Measurements from ENCODE around the gene ADCY2.

The ADCY2 gene

DNA sequence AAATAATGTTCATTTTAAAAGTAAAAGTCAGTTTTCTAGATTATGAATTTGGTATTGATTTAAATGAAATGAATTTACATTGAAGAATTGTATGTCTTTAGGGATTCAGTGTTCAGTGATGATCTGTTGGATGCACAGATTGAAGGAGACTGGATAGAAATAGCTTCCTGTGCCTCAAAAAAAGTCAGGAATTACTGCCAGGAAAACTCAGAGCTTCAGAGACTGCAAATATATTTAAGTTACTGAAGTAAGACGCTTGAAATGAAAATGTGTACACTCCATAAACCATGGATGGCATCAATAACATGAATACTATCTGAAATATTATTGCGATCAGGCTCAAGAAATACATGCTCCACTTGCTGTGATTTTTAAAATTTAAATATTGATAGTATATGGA lies 60.3 kb downstream of the ADCY2 start:
- TF ChIP-seq, protein P1, sequence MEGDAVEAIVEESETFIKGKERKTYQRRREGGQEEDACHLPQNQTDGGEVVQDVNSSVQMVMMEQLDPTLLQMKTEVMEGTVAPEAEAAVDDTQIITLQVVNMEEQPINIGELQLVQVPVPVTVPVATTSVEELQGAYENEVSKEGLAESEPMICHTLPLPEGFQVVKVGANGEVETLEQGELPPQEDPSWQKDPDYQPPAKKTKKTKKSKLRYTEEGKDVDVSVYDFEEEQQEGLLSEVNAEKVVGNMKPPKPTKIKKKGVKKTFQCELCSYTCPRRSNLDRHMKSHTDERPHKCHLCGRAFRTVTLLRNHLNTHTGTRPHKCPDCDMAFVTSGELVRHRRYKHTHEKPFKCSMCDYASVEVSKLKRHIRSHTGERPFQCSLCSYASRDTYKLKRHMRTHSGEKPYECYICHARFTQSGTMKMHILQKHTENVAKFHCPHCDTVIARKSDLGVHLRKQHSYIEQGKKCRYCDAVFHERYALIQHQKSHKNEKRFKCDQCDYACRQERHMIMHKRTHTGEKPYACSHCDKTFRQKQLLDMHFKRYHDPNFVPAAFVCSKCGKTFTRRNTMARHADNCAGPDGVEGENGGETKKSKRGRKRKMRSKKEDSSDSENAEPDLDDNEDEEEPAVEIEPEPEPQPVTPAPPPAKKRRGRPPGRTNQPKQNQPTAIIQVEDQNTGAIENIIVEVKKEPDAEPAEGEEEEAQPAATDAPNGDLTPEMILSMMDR (IDR thresholded peaks at IDR 0.05): no peak
- H3K9me3 Mint-ChIP-seq: peaks cover 29% of the 10 kb centered on the region
- no peak overlapping the region for H3K27ac Mint-ChIP-seq
- peaks cover 18% of the 10 kb centered on the region for H3K4me1 Mint-ChIP-seq
- peaks cover 54% of the 10 kb centered on the region for H3K36me3 Mint-ChIP-seq (ENCODE audit: low read depth)
- no peak overlapping the region for H3K4me3 Mint-ChIP-seq
- no peak for DNase-seq
- no peaks in the 10 kb centered on the region for H3K27me3 Mint-ChIP-seq (ENCODE audit: low read depth, poor library complexity)

DNA sequence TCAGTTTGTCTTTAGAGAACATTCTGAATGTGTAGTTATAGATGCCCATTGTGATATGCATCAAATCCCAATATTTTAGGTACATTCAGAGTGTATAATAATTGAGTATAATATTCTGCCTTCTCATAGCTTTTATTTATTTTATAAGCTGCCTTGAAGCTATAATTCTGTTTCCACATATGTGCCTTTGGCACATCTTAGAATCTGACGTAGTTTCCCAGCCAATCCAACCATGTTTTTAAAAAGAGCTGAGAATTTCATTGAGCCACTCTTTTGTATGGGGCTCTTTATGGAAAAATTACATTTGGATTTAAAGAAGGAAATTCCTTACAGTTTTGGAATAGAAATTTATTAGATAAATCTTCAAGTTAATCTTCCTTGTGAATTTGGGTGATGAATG lies 65.4 kb downstream of the ADCY2 start:
- Mint-ChIP-seq H3K36me3 (ENCODE audit: low read depth) (peaks cover 35% of the 10 kb centered on the region), H3K4me3 (no peak overlapping the region), H3K27ac (no peak overlapping the region), H3K4me1 (peaks cover 16% of the 10 kb centered on the region), H3K9me3 (peaks cover 21% of the 10 kb centered on the region), H3K27me3 (ENCODE audit: low read depth, poor library complexity) (peaks cover 4% of the 10 kb centered on the region)
- DNase-seq: no peak
- TF ChIP-seq, protein P1 (IDR thresholded peaks at IDR 0.05): no peak

DNA sequence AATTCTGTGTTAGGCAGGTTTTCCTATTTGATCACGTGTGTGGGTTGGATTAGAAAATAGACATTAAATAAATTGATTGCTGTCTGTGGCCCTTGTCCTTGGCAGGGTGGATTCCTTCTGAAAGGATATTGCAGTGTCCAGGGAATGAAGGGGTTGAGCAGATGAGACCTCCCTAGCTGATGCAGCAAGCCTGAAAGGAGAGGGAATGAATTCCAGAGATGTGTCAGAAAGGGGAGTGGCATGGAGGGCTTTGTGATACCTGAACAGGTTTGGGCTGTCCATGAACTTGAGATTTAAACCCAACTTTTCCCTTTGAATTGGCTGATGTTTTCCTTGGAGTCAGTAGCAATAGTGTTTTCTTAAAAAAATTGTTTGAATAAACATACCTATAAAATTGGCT lies 66.8 kb downstream of the ADCY2 start:
- DNase-seq: no peak
- Mint-ChIP-seq H3K4me1 (peaks cover 16% of the 10 kb centered on the region), H3K9me3 (peaks cover 15% of the 10 kb centered on the region), H3K27ac (peak overlapping the region; percentile 86), H3K36me3 (ENCODE audit: low read depth) (peaks cover 27% of the 10 kb centered on the region), H3K4me3 (no peak overlapping the region), H3K27me3 (ENCODE audit: low read depth, poor library complexity) (peaks cover 4% of the 10 kb centered on the region)
- TF ChIP-seq, protein P1 (IDR thresholded peaks at IDR 0.05): no peak

DNA sequence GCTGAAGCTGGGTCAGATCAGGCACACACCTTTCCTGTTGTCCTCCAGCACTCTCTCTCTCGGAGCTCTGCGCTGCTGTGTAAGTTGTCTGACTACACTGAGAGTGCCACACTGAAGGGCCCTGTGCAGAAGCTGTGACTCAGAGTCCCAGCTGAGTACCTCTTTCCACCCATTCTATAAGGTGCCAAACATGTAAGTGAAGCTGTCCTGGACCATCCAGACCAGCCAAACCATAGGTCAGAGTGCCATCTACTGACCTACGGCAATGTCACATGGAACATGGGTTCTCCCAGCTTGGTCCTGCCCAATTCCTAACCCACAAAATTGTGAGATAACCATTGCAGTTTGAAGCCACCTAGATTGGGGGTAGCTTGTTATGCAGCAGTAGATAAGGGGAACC lies 68.2 kb downstream of the ADCY2 start:
- Mint-ChIP-seq H3K27me3 (ENCODE audit: low read depth, poor library complexity) (peaks cover 4% of the 10 kb centered on the region), H3K9me3 (peaks cover 3% of the 10 kb centered on the region), H3K27ac (peak overlapping the region; percentile 14), H3K4me3 (no peak overlapping the region), H3K4me1 (peaks cover 16% of the 10 kb centered on the region), H3K36me3 (ENCODE audit: low read depth) (peaks cover 13% of the 10 kb centered on the region)
- TF ChIP-seq, protein P1 (IDR thresholded peaks at IDR 0.05): no peak
- no peak for DNase-seq

DNA sequence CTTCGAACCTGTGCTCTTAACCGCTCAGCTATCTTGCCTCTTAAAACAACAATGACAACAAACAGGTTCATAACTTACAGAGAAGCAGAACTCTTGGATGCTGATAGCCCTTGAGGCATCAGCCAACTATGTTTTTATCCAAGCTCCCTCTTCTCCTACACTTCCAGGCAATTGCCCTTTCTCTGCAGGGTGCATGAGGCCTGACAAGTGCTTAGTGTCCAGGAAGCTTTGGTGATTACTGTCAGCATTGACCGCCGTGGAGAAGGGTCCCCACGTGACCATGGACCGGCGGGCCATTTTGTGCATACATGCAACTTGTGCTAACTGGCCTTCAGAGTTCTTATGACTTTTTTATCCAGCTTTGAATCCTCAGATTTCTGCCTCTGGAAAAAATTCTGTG lies 71.2 kb downstream of the ADCY2 start:
- peaks cover 25% of the 10 kb centered on the region for H3K36me3 Mint-ChIP-seq (ENCODE audit: low read depth)
- H3K4me3 Mint-ChIP-seq: no peak overlapping the region
- peaks cover 4% of the 10 kb centered on the region for H3K27me3 Mint-ChIP-seq (ENCODE audit: low read depth, poor library complexity)
- peaks cover 5% of the 10 kb centered on the region for H3K4me1 Mint-ChIP-seq
- DNase-seq: no peak
- H3K27ac Mint-ChIP-seq: no peak overlapping the region
- TF ChIP-seq, protein P1 (IDR thresholded peaks at IDR 0.05): no peak
- peaks cover 26% of the 10 kb centered on the region for H3K9me3 Mint-ChIP-seq

DNA sequence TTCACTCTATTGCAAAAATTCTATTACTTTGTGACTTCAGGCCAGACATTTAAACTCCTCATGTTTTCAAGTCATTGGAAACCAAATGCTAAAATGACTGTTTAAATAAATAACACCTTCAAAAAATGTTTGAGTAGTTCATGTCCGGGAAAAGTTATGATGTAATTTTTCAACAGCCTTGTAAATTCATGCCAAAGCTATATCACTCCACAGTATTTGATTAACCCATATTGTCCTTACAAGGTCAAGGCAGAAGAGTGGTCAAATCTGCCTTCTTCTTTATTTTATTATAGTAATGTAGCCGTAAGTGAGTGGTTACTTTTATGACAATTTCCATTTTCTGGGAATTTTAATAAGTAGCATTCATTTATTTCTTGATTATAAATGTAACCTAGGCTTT lies 72.8 kb downstream of the ADCY2 start:
- no peak overlapping the region for H3K27ac Mint-ChIP-seq
- peaks cover 7% of the 10 kb centered on the region for H3K4me1 Mint-ChIP-seq
- peaks cover 37% of the 10 kb centered on the region for H3K36me3 Mint-ChIP-seq (ENCODE audit: low read depth)
- no peak overlapping the region for H3K4me3 Mint-ChIP-seq
- TF ChIP-seq, protein P1 (IDR thresholded peaks at IDR 0.05): no peak
- no peak for DNase-seq
- peaks cover 36% of the 10 kb centered on the region for H3K9me3 Mint-ChIP-seq
- H3K27me3 Mint-ChIP-seq (ENCODE audit: low read depth, poor library complexity): no peaks in the 10 kb centered on the region
